HG03571 (cell line): ENCODE data around the gene GALNT1.

ENCODE experiments used
- ATAC-seq: cut with Tn5 transposase; IDR thresholded peaks from one replicate; pipeline ENCODE4 v1.9.1; 2021; ENCODE audit not compliant: unreplicated experiment

GALNT1 gene

DNA sequence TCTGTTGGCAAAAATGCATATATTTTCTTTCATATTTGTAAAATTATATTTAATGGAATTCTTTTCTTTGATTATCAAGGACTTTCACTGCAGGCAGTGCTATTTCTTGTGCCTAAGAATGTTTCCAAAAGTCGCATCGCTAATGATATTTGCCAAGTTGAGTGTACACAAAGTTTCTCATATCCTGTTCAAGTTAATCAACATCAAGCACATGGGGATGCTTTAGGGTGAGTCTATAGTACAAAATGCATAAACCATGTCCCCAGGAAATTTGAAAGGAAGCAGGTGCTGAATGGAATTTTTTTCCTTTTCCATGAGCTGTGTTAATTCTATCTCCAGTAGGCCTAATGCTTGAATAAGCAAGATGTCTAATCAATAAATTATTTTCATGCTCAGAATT, 129.7 kb downstream of the GALNT1 start:
- no peak for ATAC-seq

DNA sequence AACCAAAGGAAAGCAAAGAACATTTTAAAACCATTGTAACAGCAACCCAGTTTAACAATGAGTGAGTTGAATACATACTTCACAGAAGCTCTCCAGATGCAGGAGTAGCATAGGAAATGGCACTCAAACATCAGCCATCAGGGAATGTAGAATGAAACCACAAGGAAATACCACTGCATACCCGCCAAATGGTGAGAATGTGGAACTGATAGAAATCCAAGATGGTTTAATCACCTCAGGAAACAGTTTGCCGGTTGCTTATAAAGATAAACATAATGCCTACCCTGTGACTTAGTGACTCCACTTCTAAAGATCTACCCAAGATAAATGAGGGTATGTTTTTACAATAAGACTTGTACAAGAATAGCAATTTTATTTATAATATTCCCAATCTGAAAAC, 132.0 kb downstream of the GALNT1 start:
- no peak for ATAC-seq

DNA sequence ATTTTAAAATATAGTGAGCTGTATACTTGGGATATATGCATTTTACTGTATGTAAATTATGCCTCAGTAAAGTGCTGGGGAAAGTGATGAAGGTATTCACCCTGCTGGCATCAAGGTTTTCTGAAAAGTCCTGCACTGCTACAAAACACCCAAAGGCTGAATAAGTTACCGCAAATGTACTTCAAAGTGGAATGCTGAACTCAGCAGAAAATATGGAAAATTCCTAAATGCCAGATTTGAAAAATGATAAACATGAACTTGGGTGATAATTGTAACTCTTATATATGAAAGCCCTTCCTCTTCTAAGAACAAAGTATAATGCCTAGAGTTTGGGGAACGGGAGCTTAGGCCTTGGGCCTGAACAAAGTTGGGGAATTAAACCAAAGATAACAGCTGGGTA, 133.0 kb downstream of the GALNT1 start:
- no peak for ATAC-seq

DNA sequence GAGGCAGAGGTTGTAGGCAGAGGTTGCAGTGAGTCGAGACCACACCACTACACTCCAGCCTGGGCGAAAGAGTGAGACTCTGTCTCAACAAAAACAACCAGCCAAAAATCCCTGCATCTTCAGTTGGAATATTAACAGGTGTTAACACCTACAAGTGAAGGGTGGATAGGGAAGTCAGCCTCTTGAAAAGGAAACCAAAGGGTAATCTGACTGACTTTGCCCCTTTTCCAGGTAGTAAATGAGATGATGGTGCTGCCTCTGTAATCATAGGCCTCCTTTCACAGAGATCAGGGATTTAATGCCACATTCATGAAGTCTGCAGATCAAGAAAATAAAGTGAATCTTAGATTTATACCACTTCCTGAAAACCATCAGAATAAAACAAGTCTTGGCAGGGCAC, 133.6 kb downstream of the GALNT1 start:
- ATAC-seq, result no peak

DNA sequence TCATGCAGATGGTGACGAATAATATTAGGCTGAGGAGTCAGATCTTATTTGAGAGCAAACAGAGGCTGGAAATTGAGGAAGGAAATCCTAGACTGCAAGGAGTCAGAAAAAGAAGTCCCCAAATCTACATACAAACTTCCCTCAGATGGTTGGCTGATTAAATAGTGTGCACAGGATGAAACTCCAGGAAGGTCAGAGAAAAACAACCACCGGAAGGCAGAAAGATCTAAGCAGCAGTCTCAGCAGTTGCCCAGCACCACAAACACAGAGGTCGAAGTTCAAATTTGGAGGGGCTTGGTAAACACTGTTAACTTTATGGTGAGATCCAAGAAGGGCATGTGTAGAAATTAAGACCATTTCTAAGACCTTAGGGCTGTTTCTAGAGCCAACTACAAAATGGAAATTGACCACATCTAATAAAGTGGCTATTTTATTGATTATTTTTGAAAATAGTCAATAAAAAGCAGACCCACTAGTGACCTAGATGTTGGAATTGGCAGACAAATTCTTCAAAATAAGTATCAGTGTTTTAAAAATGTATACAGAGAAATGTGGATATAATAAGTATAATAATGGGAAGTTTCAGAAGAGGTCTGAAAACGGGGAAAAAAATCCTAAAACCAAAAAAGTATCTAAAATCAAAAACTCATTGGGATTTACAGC, 134.8 kb downstream of the GALNT1 start:
- no peak for ATAC-seq

DNA sequence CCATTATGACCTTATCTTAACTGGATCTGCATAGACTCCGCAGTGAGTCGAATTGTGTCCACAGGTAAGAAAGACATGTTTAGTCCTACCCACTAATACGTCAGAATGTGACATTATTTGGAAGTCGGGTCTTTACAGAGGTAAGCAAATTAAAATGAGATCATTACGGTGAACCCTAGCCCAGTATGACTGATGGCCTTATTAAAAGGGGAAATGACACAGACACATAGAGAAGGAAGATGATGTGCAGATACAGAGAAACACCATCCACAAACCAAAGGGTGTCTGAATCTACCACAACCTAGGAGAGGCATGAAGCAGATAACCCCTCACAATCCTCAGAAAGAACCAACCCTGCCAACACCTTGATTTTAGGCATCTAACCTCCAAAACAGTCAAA, 135.6 kb downstream of the GALNT1 start:
- no peak for ATAC-seq

DNA sequence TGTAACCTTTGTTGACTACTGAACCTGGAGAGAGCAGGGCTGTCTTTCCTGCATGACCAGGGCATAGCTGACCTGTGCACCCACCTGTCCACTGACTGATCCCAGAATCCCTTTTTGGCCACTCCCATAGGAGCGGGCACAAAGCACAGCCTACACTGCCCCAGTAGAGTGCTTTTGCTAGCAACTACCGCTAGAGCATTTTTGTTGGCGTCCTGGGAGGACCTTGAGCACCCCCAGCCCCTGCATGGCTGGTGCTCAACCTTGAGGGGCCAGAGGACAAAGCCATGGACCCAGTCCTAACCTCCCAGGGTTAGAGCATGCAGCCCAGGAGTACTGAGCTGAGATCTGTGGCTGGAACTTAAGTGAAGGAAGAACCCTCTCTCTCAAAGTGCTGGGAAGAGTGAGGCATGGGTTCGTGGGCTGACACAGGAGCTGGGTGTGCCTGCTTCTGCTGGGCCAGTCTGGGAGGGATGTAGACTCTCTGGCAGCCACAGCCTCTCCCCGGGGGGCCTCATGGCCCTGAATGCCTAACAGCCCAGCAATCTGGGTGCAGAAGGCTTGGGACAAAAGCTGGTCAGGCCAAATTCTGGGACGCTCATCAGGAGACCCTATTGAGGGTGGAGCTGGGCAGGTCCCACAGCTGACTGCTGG, 140.0 kb downstream of the GALNT1 start:
- no peak for ATAC-seq

DNA sequence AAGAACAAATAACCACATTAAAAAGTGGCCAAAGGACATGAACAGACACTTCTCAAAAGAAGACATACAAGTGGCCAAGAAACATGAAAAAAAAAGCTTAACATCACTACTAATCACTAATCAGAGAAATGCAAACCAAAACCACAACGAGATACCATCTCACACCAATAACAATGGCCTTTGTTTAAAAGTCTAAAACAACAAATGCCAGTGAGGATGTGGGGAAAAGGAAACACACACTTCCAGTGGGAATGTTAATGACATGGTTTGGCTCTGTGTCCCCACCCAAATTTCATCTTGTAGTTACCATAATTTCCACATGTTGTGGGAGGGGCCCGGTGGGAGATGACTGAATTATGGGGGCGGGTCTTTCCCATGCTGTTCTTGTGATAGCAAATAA, 147.1 kb downstream of the GALNT1 start:
- ATAC-seq, result no peak

DNA sequence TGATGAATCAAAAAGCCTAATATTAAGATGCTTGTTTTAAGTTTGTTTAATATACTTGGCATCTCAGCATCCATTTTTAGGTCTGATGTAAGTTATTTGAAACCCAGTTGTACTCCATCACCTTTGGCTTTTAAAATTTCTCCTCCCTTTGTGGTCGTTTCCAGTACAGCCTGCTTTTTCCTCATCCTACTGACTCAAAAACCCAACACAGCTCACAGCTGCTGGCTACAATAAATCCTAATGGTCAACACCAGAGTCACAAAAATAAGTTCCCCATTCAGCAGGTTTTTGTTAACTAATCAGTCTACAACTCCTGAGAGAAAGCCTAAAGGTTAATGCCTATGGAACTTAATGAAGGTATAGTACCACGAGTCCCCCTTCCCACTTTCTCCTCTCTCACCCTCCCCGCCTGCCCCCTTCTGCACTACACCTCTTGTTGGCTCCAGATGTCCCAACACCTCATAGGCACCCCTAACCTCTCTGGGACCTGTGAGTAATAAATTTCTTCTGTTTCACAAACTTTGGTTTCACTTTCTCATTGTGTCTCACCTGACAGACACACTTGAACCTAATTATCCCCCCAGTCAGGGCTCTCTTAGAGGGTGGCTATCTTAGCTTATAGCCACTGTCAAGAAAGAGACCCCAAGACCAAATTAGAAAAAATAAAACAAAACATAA, 148.6 kb downstream of the GALNT1 start:
- no peak for ATAC-seq

DNA sequence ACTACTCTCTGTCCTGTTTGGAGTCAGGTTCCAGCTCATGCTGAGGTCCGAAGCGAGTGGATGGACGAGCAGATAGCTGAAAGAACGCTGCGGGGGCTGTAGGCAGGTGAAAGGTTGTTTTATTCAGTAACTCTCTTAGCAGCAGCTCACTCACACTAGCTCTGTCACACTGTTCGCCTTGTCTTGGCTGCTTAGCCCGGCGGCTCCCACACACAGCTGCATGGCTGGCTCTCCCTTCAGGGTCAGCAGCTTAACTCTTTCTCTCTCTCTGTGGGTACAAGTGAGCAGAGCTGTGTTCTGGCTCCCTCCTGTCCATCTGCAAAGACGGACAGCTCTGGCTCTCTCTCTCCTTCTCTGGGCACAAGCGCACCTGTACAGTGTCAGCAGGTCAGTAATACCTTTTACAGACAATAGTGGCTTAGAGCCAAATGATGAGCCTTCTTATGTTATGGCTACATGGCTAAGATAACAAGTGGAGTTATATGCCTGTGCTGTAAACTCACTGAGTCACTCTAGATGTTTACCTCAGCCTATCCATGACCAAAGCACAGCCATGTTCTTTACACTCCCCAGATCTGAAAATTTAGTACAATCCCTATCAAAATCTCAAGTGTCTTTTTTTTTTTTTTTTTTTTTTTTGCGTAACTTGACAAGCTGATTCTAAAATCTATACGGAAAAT, 149.3 kb downstream of the GALNT1 start:
- ATAC-seq, result no peak

DNA sequence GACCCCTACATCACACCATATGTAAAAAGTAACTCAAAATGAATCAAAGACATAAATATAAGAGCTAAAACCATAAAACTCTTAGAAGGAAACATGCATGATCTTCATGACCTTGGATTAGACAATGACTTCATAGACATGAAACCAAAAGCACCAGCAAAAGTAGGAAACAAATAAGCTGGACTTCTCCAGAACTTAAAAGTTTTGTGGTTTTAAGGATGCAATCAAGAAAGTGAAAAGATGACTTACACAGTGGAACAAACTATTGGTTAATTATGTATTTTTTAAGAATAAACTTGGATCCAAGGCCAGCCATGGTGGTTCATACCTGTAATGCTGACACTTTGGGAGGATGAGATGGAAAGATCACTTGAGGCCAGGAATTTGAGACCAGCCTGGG, 150.2 kb downstream of the GALNT1 start:
- ATAC-seq, result no peak

DNA sequence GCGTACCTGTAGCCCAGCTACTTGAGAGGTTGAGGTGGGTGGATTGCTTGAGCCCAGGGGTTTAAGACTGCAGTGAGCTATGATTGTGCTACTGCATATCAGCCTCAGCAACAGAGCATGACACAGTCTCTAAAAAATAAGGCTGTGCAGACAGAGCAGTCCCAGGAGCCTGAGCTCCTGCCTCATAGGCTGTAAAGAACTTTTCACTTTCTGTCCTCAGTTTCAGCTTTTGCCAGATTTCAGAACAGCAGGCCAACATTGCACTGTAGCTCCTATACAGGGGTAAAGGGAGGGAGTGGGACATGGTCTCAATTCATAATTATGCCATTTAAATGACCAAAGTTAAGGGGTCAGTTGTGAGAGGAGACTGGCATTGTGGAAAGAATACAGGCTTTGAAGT, 150.6 kb downstream of the GALNT1 start:
- ATAC-seq, result no peak

DNA sequence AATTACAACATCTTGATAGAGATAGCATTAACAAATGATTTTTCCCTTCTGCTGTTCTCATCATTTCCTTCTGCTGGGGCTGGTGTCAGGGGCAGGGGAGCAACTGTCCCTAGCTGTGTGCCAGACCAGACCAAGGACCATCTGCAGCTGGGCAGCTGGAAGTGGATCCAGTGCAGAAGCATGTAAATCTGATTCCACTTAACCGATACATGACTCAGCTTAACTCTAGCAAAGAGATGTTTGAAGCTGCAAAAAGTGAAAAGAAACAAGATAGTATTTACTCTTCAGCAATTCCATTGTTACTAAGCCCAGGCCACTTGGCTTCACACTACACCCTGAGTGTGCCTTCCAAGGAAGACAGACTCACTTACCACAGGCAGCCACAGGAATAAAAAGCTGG, 151.1 kb downstream of the GALNT1 start:
- ATAC-seq, result no peak

DNA sequence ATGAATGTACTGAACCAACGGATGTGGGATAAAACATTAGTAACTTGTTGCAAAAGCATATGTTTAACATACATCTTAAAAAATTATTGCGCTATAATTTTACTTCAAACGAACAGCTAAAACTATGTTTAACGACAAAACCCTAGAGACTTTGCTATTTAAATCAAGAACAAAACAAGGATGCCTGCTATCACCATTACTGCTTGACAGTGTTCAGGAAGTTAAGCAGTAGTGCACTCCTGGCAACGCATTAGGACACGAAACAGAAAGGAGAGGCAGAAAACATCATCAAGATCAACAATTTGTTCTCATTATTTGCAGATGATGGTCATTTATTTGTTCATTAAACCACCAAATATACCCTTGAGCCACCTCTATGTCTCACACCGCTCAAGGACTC, 151.9 kb downstream of the GALNT1 start:
- ATAC-seq, result no peak

DNA sequence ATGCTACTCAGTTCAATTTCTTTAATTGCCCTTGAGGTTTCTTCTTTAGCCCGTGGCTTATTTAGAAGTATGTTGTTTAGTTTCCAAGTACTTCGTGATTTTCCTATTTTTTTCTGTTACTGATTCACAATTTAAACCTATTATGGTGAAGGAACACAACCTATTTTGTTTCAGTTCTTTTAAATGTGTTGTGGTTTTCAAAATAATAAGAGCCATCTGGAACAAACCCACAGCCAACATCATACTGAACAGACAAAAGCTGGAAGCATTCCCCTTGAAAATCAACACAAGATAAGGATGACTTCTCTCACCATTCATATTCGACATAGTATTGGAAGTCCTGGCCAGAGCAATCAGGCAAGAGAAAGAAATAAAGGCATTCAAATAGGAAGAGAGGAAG, 155.2 kb downstream of the GALNT1 start:
- ATAC-seq, result no peak

DNA sequence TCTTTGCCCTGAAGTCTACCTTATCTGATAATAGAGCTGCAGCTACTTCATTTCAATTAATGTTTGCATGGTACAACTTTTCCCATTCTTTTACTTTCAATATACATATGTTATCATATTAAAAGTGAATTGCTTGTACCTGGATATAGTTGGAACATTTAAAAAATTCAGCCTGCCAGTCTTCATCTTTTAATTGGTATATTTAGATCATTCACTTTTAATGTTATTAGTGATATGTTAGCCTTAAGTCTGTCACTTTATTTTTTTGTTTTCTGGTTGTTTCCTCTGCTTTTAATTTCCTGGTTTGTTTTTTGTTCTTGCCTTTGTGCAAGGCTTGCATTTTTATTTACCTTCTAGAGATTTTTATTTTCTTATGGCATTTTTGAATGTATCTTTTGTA, 158.2 kb downstream of the GALNT1 start:
- no peak for ATAC-seq

DNA sequence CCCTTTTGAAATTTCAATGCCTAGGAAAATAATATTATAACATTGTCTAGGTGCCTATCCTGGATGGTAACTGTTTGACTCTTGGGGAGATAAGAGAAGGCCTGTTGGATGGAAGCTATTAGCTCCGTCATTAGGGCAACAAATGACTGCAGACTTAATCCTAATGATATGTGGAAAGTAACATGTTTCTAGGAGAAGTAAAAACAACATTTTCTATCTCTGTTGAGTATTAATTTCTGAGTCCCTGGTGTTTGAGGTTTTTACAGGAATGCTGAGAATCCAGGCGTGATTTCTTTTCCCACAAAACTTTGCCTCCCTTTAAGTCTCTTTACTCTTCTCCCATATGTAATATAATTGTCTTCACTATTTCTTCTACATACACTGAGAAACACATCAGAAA, 159.1 kb downstream of the GALNT1 start:
- no peak for ATAC-seq

DNA sequence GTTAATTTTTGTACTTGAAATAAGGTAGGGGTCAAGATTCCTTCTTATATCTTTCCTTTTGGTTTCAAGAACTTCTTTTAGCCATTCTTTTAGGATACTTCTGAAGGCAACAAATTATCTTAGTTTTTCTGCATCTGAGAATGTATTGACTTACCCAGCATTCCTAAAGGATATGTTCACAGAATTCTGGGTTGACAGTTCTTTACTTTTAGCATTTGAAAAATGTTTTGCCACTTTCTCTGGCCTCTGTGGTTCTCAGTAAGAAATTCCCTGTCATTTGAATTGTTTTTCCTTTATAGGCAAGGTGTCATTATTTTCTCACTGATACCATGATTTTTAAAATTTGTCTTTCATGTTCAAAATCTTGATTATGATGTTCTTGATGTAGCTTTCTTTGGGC, 162.4 kb downstream of the GALNT1 start:
- no peak for ATAC-seq

DNA sequence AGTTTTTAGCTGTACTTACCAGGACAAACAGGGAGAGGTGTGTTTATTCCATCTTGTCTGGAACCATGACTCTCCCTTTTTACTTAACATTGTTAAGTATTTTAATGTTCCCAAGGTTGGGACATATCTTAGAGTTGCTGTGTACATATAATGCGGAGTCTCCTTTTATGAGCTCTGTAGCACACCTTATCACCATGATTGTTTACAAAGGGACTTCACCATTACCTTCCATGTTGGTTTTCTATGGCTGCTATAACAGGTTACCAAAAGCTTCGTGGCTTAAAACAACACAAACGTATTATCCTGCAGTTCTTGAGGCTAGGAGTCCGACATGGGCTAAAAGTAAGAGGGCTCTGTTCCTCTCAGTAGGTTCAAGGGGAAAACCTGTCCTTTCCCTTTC, 164.3 kb downstream of the GALNT1 start:
- no peak for ATAC-seq

DNA sequence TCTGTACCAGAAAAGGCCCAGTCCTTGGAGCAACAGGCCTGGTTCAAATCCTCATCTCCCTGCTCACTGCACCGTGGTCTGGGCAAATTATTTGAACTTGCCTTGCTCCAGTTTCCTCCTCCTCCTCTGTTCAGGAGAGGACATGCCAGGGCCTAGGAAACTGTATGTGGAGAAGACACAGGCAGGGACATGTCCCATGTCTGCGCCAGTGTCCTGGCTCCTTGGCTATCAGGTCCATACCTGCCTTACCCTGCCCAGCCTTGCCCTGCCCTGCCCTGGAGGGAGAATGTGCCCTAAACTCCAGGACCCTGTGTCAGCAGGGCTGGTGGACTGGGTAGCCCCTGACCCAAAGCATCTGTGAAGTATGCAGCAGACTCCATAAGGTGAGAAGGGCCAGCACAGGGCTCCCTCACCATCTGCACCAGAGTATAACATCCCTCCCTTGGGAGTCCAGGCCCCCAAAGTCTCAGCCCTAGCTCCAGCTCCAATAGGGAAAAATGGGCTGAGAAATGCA, 165.3 kb downstream of the GALNT1 start:
- no peak for ATAC-seq

DNA sequence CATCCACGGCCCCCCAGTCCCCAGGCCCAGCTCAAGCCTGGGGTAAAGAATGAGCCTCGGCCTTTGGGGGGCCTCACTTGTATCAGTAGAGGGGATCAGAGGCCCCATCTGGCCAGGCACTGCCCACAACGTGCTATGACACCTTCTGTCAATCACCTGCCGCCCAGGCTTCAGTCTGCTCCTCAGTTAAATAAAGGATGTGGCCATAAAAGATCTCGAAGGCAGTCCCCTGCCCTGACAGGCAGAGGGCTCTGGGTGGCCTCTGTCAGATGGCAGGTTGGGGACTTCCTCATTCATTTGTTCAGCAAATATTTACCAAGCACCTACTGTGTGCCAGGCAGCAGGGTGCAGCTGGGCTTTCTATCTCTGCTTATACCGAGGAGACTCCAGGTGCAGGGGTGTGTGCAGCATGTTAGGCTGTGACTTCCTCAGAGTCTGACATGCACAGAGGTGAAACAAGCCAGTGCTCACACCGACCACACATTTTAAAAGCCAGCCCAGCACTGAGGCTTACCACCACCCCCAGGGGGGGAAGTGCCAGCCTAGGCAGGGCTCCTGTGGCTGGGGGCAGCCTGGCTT, 166.4 kb downstream of the GALNT1 start:
- ATAC-seq, result no peak
